22Rv1 (cell line): ENCODE measurements around the gene CAPN13.

Experiments
- H3K27ac ChIP-seq: fragments of 450-650 bp; 2 replicates; pipeline ENCODE4 v1.5.1; 2017
- ZFX ChIP-seq: fragments of 450-650 bp; IDR thresholded peaks from 2 replicates; pipeline ENCODE4 v1.6.1; 2017; ENCODE audit warnings: antibody characterized with exemption, borderline replicate concordance
- TF ChIP-seq, protein P1 (sequence below): fragments of 450-650 bp; IDR thresholded peaks from 2 replicates; pipeline ENCODE4 v1.5.1; 2017; ENCODE audit warnings: mild to moderate bottlenecking

The CAPN13 gene

DNA sequence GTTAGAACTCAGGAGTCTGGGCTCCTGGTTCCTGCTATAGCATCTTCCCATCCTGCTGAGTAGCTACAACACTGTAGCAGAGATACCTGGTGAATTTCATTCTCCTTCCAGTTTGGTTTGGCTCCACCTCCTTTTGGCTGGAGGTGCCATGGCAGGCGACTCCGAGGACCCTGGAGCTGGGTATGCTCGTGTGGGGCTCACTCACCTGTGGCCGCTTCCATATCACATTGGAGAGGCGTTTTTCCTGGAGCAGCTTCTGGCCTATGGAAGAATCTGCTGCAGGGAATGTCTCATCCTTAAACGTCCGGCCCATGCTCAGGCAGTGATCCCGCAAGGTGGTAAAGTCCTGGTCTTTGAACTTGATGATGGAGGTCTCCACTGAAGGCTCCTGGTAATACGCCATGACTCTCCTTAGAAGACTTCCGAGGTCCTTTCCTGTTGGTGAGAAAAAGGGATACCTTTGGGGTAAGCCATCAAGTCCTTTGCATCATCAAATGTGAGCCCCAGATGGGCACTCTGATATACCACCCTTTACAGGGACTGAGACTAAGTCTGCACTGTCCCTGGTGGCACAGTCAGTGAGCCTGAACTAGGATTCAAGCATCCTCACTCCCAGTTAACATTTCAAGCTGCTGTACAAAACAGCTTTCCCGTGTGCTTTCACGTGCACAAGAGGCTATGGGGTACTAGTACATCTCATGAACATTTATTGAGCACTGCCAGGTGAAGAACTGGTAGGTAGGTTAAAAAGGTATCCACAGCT is 20.1 kb downstream of the CAPN13 start:
- H3K27ac ChIP-seq, result no peak overlapping the region
- TF ChIP-seq ZFX, result no peak
- TF ChIP-seq, protein P1, sequence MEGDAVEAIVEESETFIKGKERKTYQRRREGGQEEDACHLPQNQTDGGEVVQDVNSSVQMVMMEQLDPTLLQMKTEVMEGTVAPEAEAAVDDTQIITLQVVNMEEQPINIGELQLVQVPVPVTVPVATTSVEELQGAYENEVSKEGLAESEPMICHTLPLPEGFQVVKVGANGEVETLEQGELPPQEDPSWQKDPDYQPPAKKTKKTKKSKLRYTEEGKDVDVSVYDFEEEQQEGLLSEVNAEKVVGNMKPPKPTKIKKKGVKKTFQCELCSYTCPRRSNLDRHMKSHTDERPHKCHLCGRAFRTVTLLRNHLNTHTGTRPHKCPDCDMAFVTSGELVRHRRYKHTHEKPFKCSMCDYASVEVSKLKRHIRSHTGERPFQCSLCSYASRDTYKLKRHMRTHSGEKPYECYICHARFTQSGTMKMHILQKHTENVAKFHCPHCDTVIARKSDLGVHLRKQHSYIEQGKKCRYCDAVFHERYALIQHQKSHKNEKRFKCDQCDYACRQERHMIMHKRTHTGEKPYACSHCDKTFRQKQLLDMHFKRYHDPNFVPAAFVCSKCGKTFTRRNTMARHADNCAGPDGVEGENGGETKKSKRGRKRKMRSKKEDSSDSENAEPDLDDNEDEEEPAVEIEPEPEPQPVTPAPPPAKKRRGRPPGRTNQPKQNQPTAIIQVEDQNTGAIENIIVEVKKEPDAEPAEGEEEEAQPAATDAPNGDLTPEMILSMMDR, result no peak

GRCh38 chr2:30784682-30785081 is 22.6 kb downstream of the CAPN13 start:
- TF ChIP-seq, protein P1, result no peak
- no peak for TF ChIP-seq ZFX
- no peak overlapping the region for H3K27ac ChIP-seq

GRCh38 chr2:30781961-30782533 is 25.2 kb downstream of the CAPN13 start:
- TF ChIP-seq ZFX, result no peak
- TF ChIP-seq, protein P1, result no peak
- no peak overlapping the region for H3K27ac ChIP-seq

GRCh38 chr2:30781451-30781850 is 25.8 kb downstream of the CAPN13 start:
- H3K27ac ChIP-seq, result no peak overlapping the region
- TF ChIP-seq, protein P1, result no peak
- no peak for TF ChIP-seq ZFX

DNA sequence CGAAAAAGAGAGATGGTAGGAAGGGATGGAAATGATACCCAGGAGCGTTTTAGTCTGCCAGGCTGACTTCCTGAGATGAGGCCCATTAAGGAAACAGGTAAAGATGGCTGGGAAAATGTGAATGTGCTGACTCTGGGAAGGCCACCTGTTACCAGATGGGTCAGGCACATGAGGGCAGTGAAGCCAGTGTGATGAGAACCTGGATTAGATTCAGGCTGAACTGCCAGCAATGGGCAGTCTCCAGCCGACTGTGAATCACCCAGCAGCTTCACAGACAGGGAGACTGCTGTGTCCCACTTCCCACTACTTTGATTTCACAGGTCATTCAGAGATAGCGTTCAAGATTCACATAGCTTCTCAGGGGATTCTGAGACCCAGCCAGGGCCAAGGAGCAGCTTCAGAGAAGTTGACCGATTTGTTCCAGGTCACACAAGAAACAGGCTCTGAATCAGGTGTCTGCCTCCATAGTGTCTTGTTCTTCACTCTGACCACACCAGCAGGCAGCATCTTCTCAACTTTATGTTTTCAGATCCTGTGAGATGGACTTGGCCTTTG is 26.4 kb downstream of the CAPN13 start:
- H3K27ac ChIP-seq, result no peak overlapping the region
- TF ChIP-seq ZFX, result no peak
- TF ChIP-seq, protein P1, result no peak

- no peak overlapping the region for H3K27ac ChIP-seq
- TF ChIP-seq, protein P1, result no peak
- no peak for TF ChIP-seq ZFX
Measured at GRCh38 chr2:30778611-30779010, 28.6 kb downstream of the CAPN13 start.
